Stimulated activated CD4-positive, alpha-beta T cell treated with anti-CD3 and anti-CD28 coated beads, Interleukin-15, amount 100 ng/mL, for 1 hour (primary cell): Measurements from ENCODE around the gene LIMA1.
"Not testable (repeated sequence)": the region's sequence is repeated elsewhere in the genome, so short reads cannot be mapped to it uniquely, and the experiment has no call there.

ENCODE experiments used
- DNase-seq, 2 donors: peaks; one replicate each; pipeline ENCODE4 v3.0.0-alpha.2; 2020; ENCODE audit warnings: low read depth in 1 of 2, low spot score in 1 of 2

The LIMA1 gene

DNA sequence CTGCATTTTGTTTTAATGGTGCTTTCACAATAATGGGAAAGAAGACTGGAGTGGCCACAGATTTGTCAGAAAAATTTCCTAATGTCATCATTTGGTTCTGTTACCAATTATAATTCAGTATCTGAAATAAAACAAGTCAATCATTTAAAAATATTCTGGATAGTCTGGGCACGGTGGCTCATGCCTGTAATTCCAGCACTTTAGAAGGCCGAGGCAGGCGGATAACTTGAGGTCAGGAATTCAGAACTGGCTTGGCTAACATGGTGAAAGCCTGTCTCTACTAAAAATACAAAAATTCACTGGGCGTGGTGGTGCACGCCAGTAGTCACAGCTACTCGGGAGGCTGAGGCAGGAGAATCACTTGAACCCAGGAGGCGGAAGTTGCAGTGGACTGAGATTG is 4.0 kb upstream of the LIMA1 start:
- no peak for DNase-seq

- DNase-seq = no peak
These were observed 1.9 kb upstream of the LIMA1 start for GRCh38 chr12:50285253-50285652.

DNA sequence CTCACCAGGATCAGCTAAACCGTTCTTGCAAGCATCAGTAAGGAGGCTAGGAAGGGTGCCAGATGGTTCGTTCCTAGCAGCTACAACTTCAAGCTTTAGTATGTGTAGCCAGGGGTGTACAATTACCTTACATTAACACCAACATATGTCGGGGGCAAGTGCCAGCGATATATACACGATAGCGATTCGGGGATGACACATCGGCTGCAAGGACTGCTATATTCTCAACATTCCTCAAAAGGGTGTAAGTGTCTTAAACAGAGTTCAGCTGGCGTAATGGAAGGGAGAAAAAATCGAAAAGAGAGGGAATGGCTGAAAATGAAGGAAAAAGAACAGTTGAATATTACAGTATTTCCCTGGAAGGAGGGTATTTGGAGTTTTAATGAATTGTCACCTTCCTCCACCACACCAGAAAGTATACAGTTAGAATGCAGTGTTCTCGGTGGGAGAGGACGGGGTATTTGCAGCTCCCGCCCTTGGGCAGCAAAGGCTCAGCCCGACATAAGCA is 545 bp downstream of the LIMA1 start:
- DNase-seq = no peak

GRCh38 chr12:50279501-50279900 is 3.8 kb downstream of the LIMA1 start:
- DNase-seq = no peak

DNA sequence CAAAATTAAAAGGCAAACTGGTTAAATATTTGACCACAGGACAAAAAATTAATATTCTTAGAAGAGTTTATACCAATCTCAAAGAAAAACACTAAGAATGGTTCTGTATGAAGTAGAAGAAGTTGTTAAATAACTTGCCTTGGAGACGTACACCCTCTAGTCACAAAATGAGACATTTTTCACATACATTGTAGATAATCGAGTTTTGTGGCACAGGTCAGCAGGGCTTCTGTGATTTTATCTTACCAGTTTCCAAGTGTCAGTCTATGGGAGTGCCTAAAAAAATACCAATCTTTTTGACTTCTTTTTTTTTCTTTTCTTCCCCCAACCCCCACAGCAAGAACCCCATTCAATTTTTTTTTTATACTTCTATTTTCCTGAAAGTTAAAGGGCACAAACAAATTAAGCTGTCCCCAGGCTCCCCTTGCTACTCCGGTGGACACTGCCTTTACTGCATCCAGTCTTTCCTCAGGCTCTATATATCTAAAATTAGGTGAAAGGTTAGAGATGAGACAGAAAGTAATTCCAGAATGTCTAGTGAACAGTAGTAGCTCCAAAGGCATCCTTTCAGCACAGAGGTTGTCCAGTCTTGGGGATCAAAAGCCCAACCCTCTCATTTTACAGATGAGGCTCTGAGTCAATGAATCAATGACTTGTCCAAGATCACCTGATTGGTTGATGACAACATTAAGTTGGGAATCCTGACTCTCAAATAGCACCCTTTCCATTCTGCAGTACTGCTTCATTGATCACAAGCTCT is 6.2 kb downstream of the LIMA1 start:
- no peak for DNase-seq

GRCh38 chr12:50276068-50276467 is 7.3 kb downstream of the LIMA1 start:
- no peak for DNase-seq

- DNase-seq = no peak
These were observed 7.8 kb downstream of the LIMA1 start for GRCh38 chr12:50275556-50275955.

GRCh38 chr12:50275127-50275526 is 8.2 kb downstream of the LIMA1 start:
- not testable (repeated sequence) for DNase-seq

- no peak for DNase-seq
These were observed 11.5 kb downstream of the LIMA1 start for GRCh38 chr12:50271724-50272247.

- DNase-seq = no peak
These were observed 14.8 kb downstream of the LIMA1 start for GRCh38 chr12:50268482-50268881.

GRCh38 chr12:50265770-50266524 is 17.4 kb downstream of the LIMA1 start:
- no peak for DNase-seq

DNA sequence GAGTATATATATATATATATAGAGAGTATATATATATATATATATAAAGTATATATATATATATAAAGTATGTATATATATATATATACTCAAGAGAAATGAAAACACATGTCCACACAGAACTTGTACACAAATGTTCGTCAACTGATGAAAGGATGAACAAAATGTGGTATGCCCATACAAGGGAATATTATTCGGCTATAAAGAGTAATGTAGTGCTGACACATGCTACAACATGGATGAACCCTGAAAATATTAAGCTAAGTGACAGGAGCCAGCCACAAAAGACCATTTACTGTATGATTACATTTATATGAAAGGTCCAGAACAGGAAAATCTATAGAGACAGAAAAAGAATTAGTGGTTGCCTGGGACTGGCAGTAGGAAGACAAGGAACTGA is 19.5 kb downstream of the LIMA1 start:
- no peak for DNase-seq

GRCh38 chr12:50261654-50262053 is 21.7 kb downstream of the LIMA1 start:
- no peak for DNase-seq

DNA sequence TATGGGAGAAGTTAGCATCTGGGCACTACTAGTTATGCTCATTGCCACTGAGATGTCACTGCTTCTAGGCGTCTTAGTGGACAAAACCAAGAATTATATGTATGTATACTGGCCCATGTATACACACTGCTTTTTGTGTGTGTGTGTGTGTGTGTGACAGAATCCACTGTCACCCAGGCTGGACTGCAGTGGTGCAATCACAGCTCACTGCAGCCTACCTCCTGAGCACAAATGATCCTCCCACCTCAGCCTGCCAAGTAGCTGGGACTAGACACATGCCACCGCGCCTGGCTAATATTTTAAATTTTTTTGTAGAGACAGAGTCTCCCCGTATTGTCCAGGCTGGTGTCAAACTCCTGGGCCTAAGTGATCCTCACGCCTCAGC is 25.2 kb downstream of the LIMA1 start:
- DNase-seq = no peak

- no peak for DNase-seq
These were observed 25.8 kb downstream of the LIMA1 start for GRCh38 chr12:50257236-50258166.

DNA sequence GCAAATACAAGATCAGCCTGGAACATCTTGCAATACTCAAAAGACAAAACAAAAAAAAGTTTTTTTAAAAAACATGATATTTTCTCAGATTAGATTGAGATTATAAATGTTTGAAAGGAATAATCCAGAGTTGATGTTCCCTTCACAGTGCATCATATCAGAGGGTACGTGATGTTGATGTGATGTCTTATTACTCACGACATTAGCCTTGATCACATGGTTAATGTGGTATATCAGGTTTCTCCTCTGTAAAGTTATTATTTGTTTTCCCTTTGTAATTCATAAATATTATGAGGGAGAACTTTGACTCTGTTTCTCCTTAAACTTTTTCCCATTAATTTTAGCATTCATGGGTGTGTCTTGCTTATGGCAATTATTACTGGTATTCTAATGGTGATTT is 26.6 kb downstream of the LIMA1 start:
- no peak for DNase-seq

- no peak for DNase-seq
These were observed 30.2 kb downstream of the LIMA1 start for GRCh38 chr12:50252977-50253602.

- DNase-seq = no peak
These were observed 31.6 kb downstream of the LIMA1 start for GRCh38 chr12:50251619-50252252.

DNA sequence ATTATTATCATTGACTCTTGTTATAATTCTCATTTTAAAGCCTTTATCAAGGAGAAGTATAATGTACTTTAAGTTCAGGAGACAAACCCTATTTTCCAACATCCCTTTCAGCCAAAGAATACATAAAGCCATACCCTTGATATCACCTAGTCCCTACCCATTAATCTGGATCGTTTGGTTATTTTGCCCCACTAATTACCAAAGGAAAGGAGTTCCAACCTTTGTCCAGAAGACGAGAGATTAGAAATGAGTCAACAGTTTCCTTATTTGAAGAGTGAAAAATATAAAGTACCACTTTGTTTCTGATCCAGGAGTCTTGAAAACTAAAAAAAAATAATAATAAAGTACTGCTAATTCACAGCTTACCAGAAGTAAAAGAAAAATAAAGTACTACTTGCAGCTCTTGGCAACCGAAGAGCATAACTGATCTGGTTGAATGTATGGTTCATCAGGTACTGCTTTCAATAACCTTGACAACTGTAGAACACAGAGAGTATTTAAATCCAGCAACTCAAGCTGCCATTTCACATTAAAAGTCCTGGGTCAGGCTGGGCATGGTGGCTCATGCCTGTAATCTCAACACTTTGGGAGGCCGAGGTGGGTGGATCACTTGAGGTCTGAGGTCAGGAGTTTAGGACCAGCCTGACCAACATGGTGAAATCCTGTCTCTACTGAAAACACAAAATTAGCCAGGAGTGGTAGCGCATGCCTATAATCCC is 33.7 kb downstream of the LIMA1 start:
- DNase-seq = no peak

DNA sequence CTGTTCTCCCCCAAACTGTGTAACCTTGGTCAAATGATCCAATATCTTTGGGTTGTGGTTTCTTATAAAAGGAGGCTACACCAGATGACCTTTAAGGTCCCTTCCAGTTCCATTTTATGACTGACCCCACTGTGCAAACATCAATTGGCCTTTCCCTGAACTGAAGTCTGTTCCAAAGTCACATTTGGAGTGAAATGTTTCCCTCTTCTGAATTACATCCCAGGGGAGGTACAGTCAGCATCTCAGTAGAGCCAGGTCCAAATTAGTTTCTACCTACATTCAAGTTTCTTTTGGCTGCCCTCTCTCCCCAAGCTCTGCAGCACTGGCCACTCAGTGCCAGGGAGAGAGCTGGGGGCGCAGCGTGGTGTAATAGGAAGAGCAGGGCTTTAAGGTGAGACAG is 34.4 kb downstream of the LIMA1 start:
- no peak for DNase-seq
